H9 (cell line): Measurements from ENCODE around the gene SS18L1. TPM values are rescaled to one million over a fixed set of nuclear protein-coding genes. Genes with fewer than 3 reads are reported as not detected.

Experiments used
- DNase-seq: peaks from one replicate; pipeline ENCODE4 v3.0.0-alpha.2; 2017
- H2AFZ ChIP-seq: one replicate; pipeline ENCODE4 v1.6.1; 2013; ENCODE audit warnings: mild to moderate bottlenecking, low read length, control low read depth, moderate library complexity
- H2AK5ac ChIP-seq: 2 replicates; pipeline ENCODE4 v1.6.1; 2013; ENCODE audit warnings: low read length, control low read depth, mixed read lengths; ENCODE audit not compliant: insufficient read length
- H2BK120ac ChIP-seq: one replicate; pipeline ENCODE4 v1.6.1; 2013; ENCODE audit warnings: low read depth, mild to moderate bottlenecking, low read length, control low read depth, inconsistent platforms; ENCODE audit not compliant: poor library complexity, severe bottlenecking
- H2BK12ac ChIP-seq: 2 replicates; pipeline ENCODE4 v1.6.1; 2013; ENCODE audit warnings: low read length, control low read depth, mixed read lengths, low read depth; ENCODE audit not compliant: insufficient read length
- H2BK15ac ChIP-seq: 2 replicates; pipeline ENCODE4 v1.6.1; 2013; ENCODE audit warnings: low read depth, low read length, control low read depth
- H2BK20ac ChIP-seq: one replicate; pipeline ENCODE4 v1.6.1; 2013; ENCODE audit warnings: low read depth, mild to moderate bottlenecking, low read length, control low read depth, inconsistent platforms; ENCODE audit not compliant: poor library complexity, severe bottlenecking
- H2BK5ac ChIP-seq: 2 replicates; pipeline ENCODE4 v1.6.1; 2013; ENCODE audit warnings: low read length, control low read depth, mixed read lengths; ENCODE audit not compliant: insufficient read length
- H3K14ac ChIP-seq: 2 replicates; pipeline ENCODE4 v1.6.1; 2013; ENCODE audit warnings: low read length, control low read depth; ENCODE audit not compliant: insufficient read depth
- H3K18ac ChIP-seq: 2 replicates; pipeline ENCODE4 v1.6.1; 2013; ENCODE audit warnings: low read depth, mild to moderate bottlenecking, mixed read lengths, low read length, control low read depth; ENCODE audit not compliant: insufficient read length
- H3K23ac ChIP-seq: 2 replicates; pipeline ENCODE4 v1.6.1; 2013; ENCODE audit warnings: low read length, control low read depth, mixed read lengths, low read depth; ENCODE audit not compliant: insufficient read length
- H3K23me2 ChIP-seq: 2 replicates; pipeline ENCODE4 v1.6.1; 2013; ENCODE audit warnings: low read depth, mild to moderate bottlenecking, mixed read lengths, low read length, control low read depth; ENCODE audit not compliant: insufficient read length, poor library complexity, severe bottlenecking
- H3K27ac ChIP-seq: 2 replicates; pipeline ENCODE4 v1.5.1; 2013; ENCODE audit warnings: low read length, control low read depth, mixed read lengths, low read depth; ENCODE audit not compliant: insufficient read length
- H3K27me3 ChIP-seq: 2 replicates; pipeline ENCODE4 v1.6.1; 2013; ENCODE audit warnings: low read length, control low read depth, inconsistent platforms; ENCODE audit not compliant: insufficient read depth
- H3K4ac ChIP-seq: 2 replicates; pipeline ENCODE4 v1.6.1; 2013; ENCODE audit warnings: low read depth, mild to moderate bottlenecking, control low read depth, inconsistent platforms, low read length, moderate library complexity
- H3K4me1 ChIP-seq: 2 replicates; pipeline ENCODE4 v1.6.1; 2013; ENCODE audit warnings: low read length, control low read depth, inconsistent platforms; ENCODE audit not compliant: insufficient read depth
- H3K4me2 ChIP-seq: 2 replicates; pipeline ENCODE4 v1.6.1; 2013; ENCODE audit warnings: low read length, control low read depth, mixed read lengths; ENCODE audit not compliant: insufficient read length, insufficient read depth
- H3K56ac ChIP-seq: 2 replicates; pipeline ENCODE4 v1.6.1; 2013; ENCODE audit warnings: low read depth, mild to moderate bottlenecking, mixed read lengths, low read length, control low read depth; ENCODE audit not compliant: insufficient read length
- H3K79me1 ChIP-seq: 2 replicates; pipeline ENCODE4 v1.6.1; 2013; ENCODE audit warnings: low read depth, mild to moderate bottlenecking, moderate library complexity, low read length, control low read depth, inconsistent platforms; ENCODE audit not compliant: insufficient read depth, poor library complexity, severe bottlenecking
- H3K79me2 ChIP-seq: 2 replicates; pipeline ENCODE4 v1.6.1; 2013; ENCODE audit warnings: low read length, control low read depth, inconsistent platforms; ENCODE audit not compliant: insufficient read depth
- H3K9ac ChIP-seq: 2 replicates; pipeline ENCODE4 v1.6.1; 2013; ENCODE audit warnings: low read length, control low read depth, mixed read lengths; ENCODE audit not compliant: insufficient read length; ENCODE audit errors: extremely low read depth
- H3K9me3 ChIP-seq: one replicate; pipeline ENCODE4 v1.6.1; 2013; ENCODE audit warnings: low read depth, low read length, inconsistent platforms; ENCODE audit not compliant: control insufficient read depth
- H3T11ph ChIP-seq: one replicate; pipeline ENCODE4 v1.6.1; 2013; ENCODE audit warnings: mild to moderate bottlenecking, low read length, control low read depth, inconsistent platforms
- H4K20me1 ChIP-seq: one replicate; pipeline ENCODE4 v1.6.1; 2013; ENCODE audit not compliant: control insufficient read depth, insufficient read length, insufficient read depth
- H4K5ac ChIP-seq: 2 replicates; pipeline ENCODE4 v1.6.1; 2013; ENCODE audit warnings: low read depth, mild to moderate bottlenecking, mixed read lengths, low read length, control low read depth; ENCODE audit not compliant: insufficient read length
- H4K8ac ChIP-seq: replicated peaks from 2 replicates; pipeline ENCODE4 v1.6.1; 2013; ENCODE audit warnings: low read length, control low read depth, mixed read lengths, low read depth; ENCODE audit not compliant: insufficient read length
- H4K91ac ChIP-seq: 2 replicates; pipeline ENCODE4 v1.6.1; 2013; ENCODE audit warnings: low read depth, mild to moderate bottlenecking, moderate library complexity, mixed read lengths, low read length, control low read depth; ENCODE audit not compliant: insufficient read length
- H3K27ac Mint-ChIP-seq, 3 experiments: 2 replicates in 2 of 3; 3 replicates in 1 of 3; pipeline ENCODE4 v1.8.0; 2020 to 2021; ENCODE audit warnings: mixed read lengths in 3 of 3, mild to moderate bottlenecking in 1 of 3, moderate library complexity in 1 of 3
- H3K27me3 Mint-ChIP-seq: 2 replicates; pipeline ENCODE4 v1.8.0; 2021; ENCODE audit warnings: low read depth, mild to moderate bottlenecking, moderate library complexity, mixed read lengths
- H3K36me3 Mint-ChIP-seq, 3 experiments: 2 replicates in 2 of 3; 3 replicates in 1 of 3; pipeline ENCODE4 v1.8.0; 2020 to 2021; ENCODE audit warnings: low read depth in 3 of 3, mixed read lengths in 3 of 3; ENCODE audit not compliant: insufficient read depth in 1 of 3
- H3K4me1 Mint-ChIP-seq, 2 experiments: 2 replicates each; pipeline ENCODE4 v1.8.0; 2020; ENCODE audit warnings: mixed read lengths in 2 of 2
- H3K4me3 Mint-ChIP-seq, 2 experiments: 2 replicates in 1 of 2; 3 replicates in 1 of 2; pipeline ENCODE4 v1.8.0; 2020 to 2021; ENCODE audit warnings: mild to moderate bottlenecking in 2 of 2, mixed read lengths in 2 of 2, moderate library complexity in 1 of 2
- H3K9me3 Mint-ChIP-seq, 2 experiments: 2 replicates in 1 of 2; 3 replicates in 1 of 2; pipeline ENCODE4 v1.8.0; 2020; ENCODE audit warnings: mild to moderate bottlenecking in 2 of 2, mixed read lengths in 2 of 2, moderate library complexity in 1 of 2
- CTCF ChIP-seq: fragments of 200-600 bp; sonication (generic); conservative IDR thresholded peaks from 3 replicates; pipeline ENCODE4 v1.8.0; 2021; ENCODE audit warnings: antibody characterized with exemption, mild to moderate bottlenecking
- WGBS: extraction: QIAGEN DNeasy Blood & Tissue Kit; methylation state at CpG from one replicate; pipeline ENCODE4 v1.1.7; 2013; ENCODE audit warnings: missing lambda C conversion rate, low lambda C conversion rate, mixed read lengths; ENCODE audit not compliant: insufficient read length; ENCODE audit errors: extremely low coverage; 5-methylcytosine and 5-hydroxymethylcytosine counted together
- total RNA-seq: library from RNA; stranded (reverse); gene quantifications from 2 replicates; pipeline ENCODE4 v1.2.1, GENCODE V29; 2021

The SS18L1 gene
- total RNA-seq, 1 experiment from 2014 or later = 22.2 TPM

GRCh38 chr20:62146019-62146755 lies 2.6 kb downstream of the SS18L1 start:
- no peak overlapping the region for H3K14ac ChIP-seq
- peak overlapping the region in 1 of 2 experiments; percentile 85; a peak in 1 of 5 replicates for H3K4me3 Mint-ChIP-seq
- H2BK5ac ChIP-seq = no peak overlapping the region
- no peak overlapping the region for H3K9ac ChIP-seq
- H4K5ac ChIP-seq = no peak overlapping the region
- no peaks in the 10 kb centered on the region for H3K27me3 Mint-ChIP-seq
- no peak overlapping the region for H3K23ac ChIP-seq
- H3K9me3 Mint-ChIP-seq = no peaks in the 10 kb centered on the region; a peak in 1 of 5 replicates
- H3K4me2 ChIP-seq = no peak overlapping the region
- H3K27ac Mint-ChIP-seq = no peak overlapping the region
- H2AFZ ChIP-seq = no peak overlapping the region
- H3K23me2 ChIP-seq = peaks cover 7% of the 10 kb centered on the region
- H2BK20ac ChIP-seq = no peak overlapping the region
- H3K27ac ChIP-seq = no peak overlapping the region
- peaks cover 13 to 18% (median 17%) of the 10 kb centered on the region in 3 experiments for H3K36me3 Mint-ChIP-seq
- no peak overlapping the region for H4K91ac ChIP-seq
- no peak overlapping the region for H2BK120ac ChIP-seq
- no peak overlapping the region for H3T11ph ChIP-seq
- no peak overlapping the region for H2AK5ac ChIP-seq
- peaks cover 13% of the 10 kb centered on the region for H3K79me1 ChIP-seq
- peak overlapping the region; percentile 51 for H3K56ac ChIP-seq
- WGBS = no CpG with 5 or more reads among the region's 22 CpGs
- H3K9me3 ChIP-seq = no peaks in the 10 kb centered on the region
- no peak overlapping the region for H3K18ac ChIP-seq
- no peaks in the 10 kb centered on the region for H4K20me1 ChIP-seq
- H2BK15ac ChIP-seq = no peak overlapping the region
- no peak overlapping the region for H2BK12ac ChIP-seq
- peaks cover 9% of the 10 kb centered on the region; the same call in 1 of the 2 replicates for H3K4me1 ChIP-seq
- H3K27me3 ChIP-seq = no peaks in the 10 kb centered on the region
- no peak for TF ChIP-seq CTCF
- H3K79me2 ChIP-seq = peaks cover 63% of the 10 kb centered on the region
- peaks cover 45 to 46% of the 10 kb centered on the region in 2 experiments for H3K4me1 Mint-ChIP-seq
- H3K4ac ChIP-seq = no peak overlapping the region
- no peak overlapping the region for H4K8ac ChIP-seq
- no peak for DNase-seq
